Gastroesophageal sphincter (tissue), 4 donors: Measurements from ENCODE around the gene ACOT7. TPM values are rescaled to one million over a fixed set of nuclear protein-coding genes. Genes with fewer than 3 reads are reported as not detected.

Experiments
- ATAC-seq: fragments of 150-250 bp; one replicate; pipeline ENCODE4 v1.9.1; 2016; ENCODE audit warnings: mild to moderate bottlenecking, moderate library complexity
- H3K27ac ChIP-seq, 4 donors: fragments of 200-600 bp; sonication (generic) in 3 of 4; 1 replicate in 3 of 4; 2 replicates in 1 of 4; pipeline ENCODE4 v1.5.1; 2016 to 2019
- H3K27me3 ChIP-seq: fragments of 200-600 bp; sonication (generic); one replicate; pipeline ENCODE4 v1.5.1; 2019
- H3K36me3 ChIP-seq, 2 donors: fragments of 200-600 bp; sonication (generic); one replicate each; pipeline ENCODE4 v1.5.1; 2019; ENCODE audit warnings: control low read depth in 1 of 2
- H3K4me1 ChIP-seq, 3 donors: fragments of 200-600 bp; sonication (generic); 1 replicate in 2 of 3; 2 replicates in 1 of 3; pipeline ENCODE4 v1.5.1; 2016 to 2019; ENCODE audit warnings: control low read depth in 2 of 3
- H3K4me3 ChIP-seq, 2 donors: fragments of 200-600 bp; sonication (generic); one replicate each; pipeline ENCODE4 v1.5.1; 2019; ENCODE audit warnings: mild to moderate bottlenecking in 1 of 2, moderate library complexity in 1 of 2
- H3K9me3 ChIP-seq, 3 donors: fragments of 200-600 bp; sonication (generic); one replicate each; pipeline ENCODE4 v1.5.1; 2017 to 2019; ENCODE audit warnings: control low read depth in 2 of 3
- EP300 ChIP-seq: sonication (generic); formaldehyde crosslinking; IDR thresholded peaks from one replicate; pipeline ENCODE4 v1.6.1; 2017; ENCODE audit warnings: antibody characterized with exemption, mild to moderate bottlenecking
- POLR2A ChIP-seq, 2 donors: fragments of 450-650 bp; IDR thresholded peaks; one replicate each; pipeline ENCODE4 v1.6.1; 2017; ENCODE audit warnings: antibody characterized with exemption in 2 of 2, mild to moderate bottlenecking in 2 of 2, moderate library complexity in 1 of 2
- POLR2AphosphoS5 ChIP-seq: sonication (generic); formaldehyde crosslinking; IDR thresholded peaks from one replicate; pipeline ENCODE4 v1.6.1; 2017; ENCODE audit warnings: antibody characterized with exemption
- whole genome bisulfite sequencing, 2 donors: methylation state at CpG; one replicate each; pipeline ENCODE4 v1.1.5; 2018; ENCODE audit warnings: low coverage in 1 of 2; 5-methylcytosine and 5-hydroxymethylcytosine counted together
- total RNA-seq, 4 donors: library from RNA; depleted of rRNA; stranded (reverse); fragments of >200 nt; gene quantifications; one replicate each; pipeline ENCODE4 v1.1.0, GENCODE V29; 2016
- TF ChIP-seq, protein P1 (sequence below), 4 experiments: fragments of 200-600 bp in 2 of 4; fragments of 450-650 bp in 2 of 4; sonication (generic) in 1 of 4; IDR thresholded peaks; one replicate each; pipeline ENCODE4 v1.5.1; 2017 to 2019; ENCODE audit warnings: antibody characterized with exemption in 4 of 4, mild to moderate bottlenecking in 2 of 4, moderate library complexity in 2 of 4

The ACOT7 gene
- total RNA-seq, 4 donors from 2014 or later, result 22.3 to 32.5 (median 25.0) TPM

DNA sequence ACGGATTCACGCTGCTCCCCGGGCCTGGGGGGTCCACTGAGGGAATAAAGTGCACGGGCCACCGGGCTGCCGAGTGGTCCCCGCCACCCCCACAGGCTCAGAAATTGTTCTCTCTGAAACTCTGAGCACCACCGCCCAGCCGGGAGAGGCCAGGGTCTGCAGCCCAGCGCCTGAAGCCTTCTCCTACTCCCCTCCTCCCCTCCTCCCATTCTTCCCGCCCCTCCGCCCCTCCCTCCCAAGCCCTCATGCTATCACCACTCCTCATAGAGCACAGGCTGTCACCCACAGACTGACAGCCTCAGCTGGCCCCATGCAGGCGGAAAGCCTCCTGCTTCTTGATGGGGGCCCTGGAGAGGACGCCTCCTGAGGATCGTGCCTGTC, 132.0 kb downstream of the ACOT7 start:
- H3K9me3 ChIP-seq, result no peaks in the 10 kb centered on the region
- H3K4me1 ChIP-seq, result peaks cover 0 to 65% (median 25%) of the 10 kb centered on the region in 3 donors
- H3K27ac ChIP-seq, result peak overlapping the region in 3 of 4 donors; percentile 58 to 81 (median 70)
- peak overlapping the region in 1 of 2 donors; percentile 71 for H3K4me3 ChIP-seq
- no peaks in the 10 kb centered on the region for H3K36me3 ChIP-seq
- 21 to 40% methylated on average over 1 to 5 of the region's 15 CpGs for WGBS, 2 donors
- H3K27me3 ChIP-seq, result peaks cover 56% of the 10 kb centered on the region
- TF ChIP-seq EP300 (no peak), POLR2A (IDR thresholded peaks at IDR 0.05) (no peak), POLR2AphosphoS5 (no peak)
- TF ChIP-seq, protein P1, sequence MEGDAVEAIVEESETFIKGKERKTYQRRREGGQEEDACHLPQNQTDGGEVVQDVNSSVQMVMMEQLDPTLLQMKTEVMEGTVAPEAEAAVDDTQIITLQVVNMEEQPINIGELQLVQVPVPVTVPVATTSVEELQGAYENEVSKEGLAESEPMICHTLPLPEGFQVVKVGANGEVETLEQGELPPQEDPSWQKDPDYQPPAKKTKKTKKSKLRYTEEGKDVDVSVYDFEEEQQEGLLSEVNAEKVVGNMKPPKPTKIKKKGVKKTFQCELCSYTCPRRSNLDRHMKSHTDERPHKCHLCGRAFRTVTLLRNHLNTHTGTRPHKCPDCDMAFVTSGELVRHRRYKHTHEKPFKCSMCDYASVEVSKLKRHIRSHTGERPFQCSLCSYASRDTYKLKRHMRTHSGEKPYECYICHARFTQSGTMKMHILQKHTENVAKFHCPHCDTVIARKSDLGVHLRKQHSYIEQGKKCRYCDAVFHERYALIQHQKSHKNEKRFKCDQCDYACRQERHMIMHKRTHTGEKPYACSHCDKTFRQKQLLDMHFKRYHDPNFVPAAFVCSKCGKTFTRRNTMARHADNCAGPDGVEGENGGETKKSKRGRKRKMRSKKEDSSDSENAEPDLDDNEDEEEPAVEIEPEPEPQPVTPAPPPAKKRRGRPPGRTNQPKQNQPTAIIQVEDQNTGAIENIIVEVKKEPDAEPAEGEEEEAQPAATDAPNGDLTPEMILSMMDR (IDR thresholded peaks at IDR 0.05), result no peak
- no peak for ATAC-seq

- WGBS, 2 donors, result no CpG with 5 or more reads among the region's 78 CpGs
- peaks cover 56% of the 10 kb centered on the region for H3K27me3 ChIP-seq
- H3K4me3 ChIP-seq, result peak within 1 kb of the TSS; percentile 45 to 71
- H3K4me1 ChIP-seq, result peaks cover 0 to 60% (median 25%) of the 10 kb centered on the region in 3 donors
- peak; percentile 72 for ATAC-seq
- peak within 1 kb of the TSS in 3 of 4 donors; percentile 58 to 81 (median 70) for H3K27ac ChIP-seq
- no peaks in the 10 kb centered on the region for H3K9me3 ChIP-seq
- TF ChIP-seq, protein P1 (IDR thresholded peaks at IDR 0.05), result no peak
- TF ChIP-seq POLR2A (IDR thresholded peaks at IDR 0.05) (no peak), POLR2AphosphoS5 (no peak), EP300 (no peak)
- no peaks in the 10 kb centered on the region for H3K36me3 ChIP-seq
These were observed 132.5 kb downstream of the ACOT7 start, which contains the start of gene GPR153 for GRCh38 chr1:6260961-6261614. Gene GPR153 (minus strand): TSS chr1:6261098. CDS start chr1:6254905, 6,193 bp downstream.

DNA sequence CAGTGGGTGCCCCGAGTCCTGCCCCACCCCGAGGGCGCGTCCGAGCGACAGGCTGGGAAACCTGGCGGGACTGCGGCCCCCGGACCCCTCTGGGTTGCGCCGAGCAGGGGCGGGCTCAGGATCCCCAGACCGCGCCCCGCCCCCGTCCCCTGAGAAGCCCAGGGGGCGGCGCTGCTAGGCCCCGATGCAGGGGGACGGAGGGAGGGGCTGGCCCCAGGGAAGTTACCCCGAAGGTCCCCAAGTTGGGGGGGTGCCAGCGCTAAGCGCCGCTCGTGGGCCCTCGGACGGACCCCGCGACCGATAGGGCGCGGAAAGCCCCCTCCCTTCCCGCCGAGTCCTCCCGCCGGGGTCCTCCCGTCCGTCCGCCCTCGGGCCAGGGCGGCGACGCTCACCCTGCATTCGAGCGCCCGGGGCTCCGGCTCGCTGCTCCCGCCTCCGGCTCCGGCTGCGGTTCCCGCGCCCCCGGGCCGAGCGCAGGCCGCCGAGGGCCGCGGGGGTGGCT, 133.1 kb downstream of the ACOT7 start:
- peaks cover 0 to 58% (median 25%) of the 10 kb centered on the region in 3 donors for H3K4me1 ChIP-seq
- H3K27ac ChIP-seq, result peak overlapping the region in 3 of 4 donors; percentile 58 to 79 (median 63)
- WGBS, 2 donors, result no CpG with 5 or more reads among the region's 61 CpGs
- H3K36me3 ChIP-seq, result no peaks in the 10 kb centered on the region
- peak; percentile 15 for ATAC-seq
- no peaks in the 10 kb centered on the region for H3K9me3 ChIP-seq
- no peak for TF ChIP-seq EP300
- no peak for TF ChIP-seq POLR2AphosphoS5
- TF ChIP-seq POLR2A (IDR thresholded peaks at IDR 0.05), result no peak
- TF ChIP-seq, protein P1 (IDR thresholded peaks at IDR 0.05), result no peak
- peaks cover 56% of the 10 kb centered on the region for H3K27me3 ChIP-seq
- peak overlapping the region; percentile 45 to 71 for H3K4me3 ChIP-seq

GRCh38 chr1:6259491-6260362, 133.8 kb downstream of the ACOT7 start:
- peak overlapping the region in 3 of 4 donors; percentile 58 to 79 (median 63) for H3K27ac ChIP-seq
- no peaks in the 10 kb centered on the region for H3K9me3 ChIP-seq
- 24% methylated on average over 4 of the region's 46 CpGs; no CpG with 5 or more reads in 1 of the 2 donors for WGBS, 2 donors
- H3K36me3 ChIP-seq, result peaks cover 0 to under 1% of the 10 kb centered on the region in 2 donors
- no peak for TF ChIP-seq EP300
- TF ChIP-seq, protein P1 (IDR thresholded peaks at IDR 0.05), result no peak
- TF ChIP-seq POLR2AphosphoS5, result no peak
- no peak for TF ChIP-seq POLR2A (IDR thresholded peaks at IDR 0.05)
- H3K4me1 ChIP-seq, result peaks cover 0 to 54% (median 25%) of the 10 kb centered on the region in 3 donors
- peak overlapping the region; percentile 45 to 71 for H3K4me3 ChIP-seq
- H3K27me3 ChIP-seq, result peaks cover 56% of the 10 kb centered on the region
- peak; percentile 81 for ATAC-seq
